GM12891 (cell line): ENCODE measurements around the gene EIF4EBP2.

Experiments used
- POLR2A ChIP-seq: IDR thresholded peaks from 2 replicates; pipeline ENCODE4 v1.6.1; 2011; ENCODE audit warnings: low read depth, low read length, control low read depth
- POLR2AphosphoS5 ChIP-seq: IDR thresholded peaks from 2 replicates; pipeline ENCODE4 v1.6.1; 2011; ENCODE audit warnings: low read depth, low read length, control low read depth
- SPI1 ChIP-seq: IDR thresholded peaks from 2 replicates; pipeline ENCODE4 v1.6.1; 2011; ENCODE audit warnings: low read depth, low read length, control low read depth

DNA sequence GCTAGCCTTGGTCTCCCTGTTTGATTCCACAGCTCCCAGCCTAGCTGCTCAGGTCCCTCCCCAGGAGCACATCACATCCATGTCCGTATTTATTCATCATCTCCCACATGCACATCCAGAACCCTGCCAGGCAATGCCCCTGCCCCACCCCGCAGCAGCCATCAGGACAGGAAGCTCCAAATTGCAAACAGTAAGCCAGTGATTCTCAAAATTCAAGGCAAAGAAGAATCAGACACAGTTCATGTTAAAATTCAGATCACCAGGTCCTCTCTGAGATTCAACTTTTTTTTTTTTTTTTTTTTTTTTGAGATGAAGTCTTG, 39.2 kb upstream of the EIF4EBP2 start:
- no peak for TF ChIP-seq POLR2A
- TF ChIP-seq POLR2AphosphoS5: no peak
- TF ChIP-seq SPI1: no peak
